BJ (cell line): ENCODE results near the gene SELENOI. TPM values are rescaled to one million over a fixed set of nuclear protein-coding genes. Genes with fewer than 3 reads are reported as not detected.
"Not testable (repeated sequence)": the region's sequence is repeated elsewhere in the genome, so short reads cannot be mapped to it uniquely, and the experiment has no call there.

Experiments used
- CTCF ChIA-PET: fragments of 350-600 bp; formaldehyde crosslinking; extraction: SDS; loops from one replicate; lab custom pipeline; 2021; ENCODE audit warnings: antibody characterized with exemption, inconsistent platforms; lab: Yijun Ruan, JAX
- POLR2A ChIA-PET: fragments of 300-600 bp; sonication (Branson Sonifier 250); formaldehyde crosslinking; extraction: SDS; loops from one replicate; lab custom pipeline; 2021; ENCODE audit warnings: antibody characterized with exemption; lab: Charles Lee
- DNase-seq: peaks from one replicate; pipeline ENCODE4 v3.0.0-alpha.2; 2011; ENCODE audit warnings: low read depth
- H3K27me3 ChIP-seq: 2 replicates; pipeline ENCODE4 v1.6.0; 2011; ENCODE audit warnings: low read length; ENCODE audit not compliant: control insufficient read depth, insufficient read depth
- H3K36me3 ChIP-seq: 2 replicates; pipeline ENCODE4 v1.5.1; 2011; ENCODE audit warnings: low read length; ENCODE audit not compliant: control insufficient read depth, insufficient read depth
- H3K4me3 ChIP-seq: 2 replicates; pipeline ENCODE4 v1.5.1; 2011; ENCODE audit warnings: low read depth, mild to moderate bottlenecking, control low read depth, low read length
- polyA plus RNA-seq: library from polyadenylated mRNA; depleted of rRNA; stranded (reverse); fragments of >200 nt; gene quantifications from 2 replicates; pipeline ENCODE4 v1.2.3, GENCODE V29; 2011
- TF ChIP-seq, protein P1 (sequence below): IDR thresholded peaks from 2 replicates; pipeline ENCODE4 v1.5.1; 2011; ENCODE audit warnings: low read depth, mild to moderate bottlenecking, control low read depth, inconsistent platforms, low read length, moderate library complexity; ENCODE audit not compliant: insufficient read depth

The SELENOI gene
- polyA plus RNA-seq, 1 experiment, result 9.5 TPM

- Histone ChIP-seq H3K36me3 (no peaks in the 10 kb centered on the region), H3K4me3 (no peak overlapping the region), H3K27me3 (no peaks in the 10 kb centered on the region)
- DNase-seq, result no peak
- TF ChIP-seq, protein P1, sequence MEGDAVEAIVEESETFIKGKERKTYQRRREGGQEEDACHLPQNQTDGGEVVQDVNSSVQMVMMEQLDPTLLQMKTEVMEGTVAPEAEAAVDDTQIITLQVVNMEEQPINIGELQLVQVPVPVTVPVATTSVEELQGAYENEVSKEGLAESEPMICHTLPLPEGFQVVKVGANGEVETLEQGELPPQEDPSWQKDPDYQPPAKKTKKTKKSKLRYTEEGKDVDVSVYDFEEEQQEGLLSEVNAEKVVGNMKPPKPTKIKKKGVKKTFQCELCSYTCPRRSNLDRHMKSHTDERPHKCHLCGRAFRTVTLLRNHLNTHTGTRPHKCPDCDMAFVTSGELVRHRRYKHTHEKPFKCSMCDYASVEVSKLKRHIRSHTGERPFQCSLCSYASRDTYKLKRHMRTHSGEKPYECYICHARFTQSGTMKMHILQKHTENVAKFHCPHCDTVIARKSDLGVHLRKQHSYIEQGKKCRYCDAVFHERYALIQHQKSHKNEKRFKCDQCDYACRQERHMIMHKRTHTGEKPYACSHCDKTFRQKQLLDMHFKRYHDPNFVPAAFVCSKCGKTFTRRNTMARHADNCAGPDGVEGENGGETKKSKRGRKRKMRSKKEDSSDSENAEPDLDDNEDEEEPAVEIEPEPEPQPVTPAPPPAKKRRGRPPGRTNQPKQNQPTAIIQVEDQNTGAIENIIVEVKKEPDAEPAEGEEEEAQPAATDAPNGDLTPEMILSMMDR, result no peak
- ChIA-PET CTCF (no interaction called here), POLR2A (interaction anchor here (0.6 to 0.7 kb wide), 2 partner anchors 12 to 15 kb away, joined by 13 to 15 read pairs; no protein-coding TSS in a partner anchor)
Observed at GRCh38 chr2:26349690-26350089, 3.7 kb downstream of the SELENOI start.

DNA sequence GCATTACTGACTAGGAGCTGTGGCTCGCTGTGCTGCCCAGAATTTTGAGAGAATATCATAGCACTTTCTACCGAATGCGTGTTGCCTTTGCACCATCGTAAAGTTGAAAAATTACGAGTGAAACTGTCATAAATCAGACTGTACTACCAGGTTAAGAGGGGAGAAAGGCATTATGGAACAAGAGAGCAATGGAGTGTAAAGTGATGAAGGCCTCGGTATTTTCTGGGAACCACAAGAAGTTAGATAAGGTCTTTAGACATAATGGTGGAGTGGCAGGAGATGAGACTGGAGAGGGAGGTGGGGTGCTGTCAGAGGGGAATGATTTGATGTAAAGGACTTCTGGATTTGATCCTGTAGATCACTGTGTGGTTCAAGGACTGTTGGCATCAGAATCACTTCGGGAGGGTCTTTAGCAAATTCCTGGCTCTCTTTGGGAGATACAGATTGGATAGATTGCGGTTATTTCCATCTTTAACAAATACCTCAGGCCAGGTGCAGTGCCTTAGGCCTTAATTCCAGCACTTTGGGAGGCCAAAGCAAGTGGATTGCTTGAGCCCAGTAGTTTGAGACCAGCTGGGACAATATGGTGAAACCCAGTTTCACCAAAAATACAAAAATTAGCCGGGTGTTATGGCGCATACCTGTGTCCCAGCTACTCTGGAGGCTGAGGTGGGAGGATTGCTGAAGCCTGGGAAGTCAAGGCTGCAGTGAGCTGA lies 5.6 kb downstream of the SELENOI start:
- no peak for DNase-seq
- Histone ChIP-seq H3K36me3 (no peaks in the 10 kb centered on the region), H3K27me3 (no peaks in the 10 kb centered on the region), H3K4me3 (no peak overlapping the region)
- POLR2A ChIA-PET, result no interaction called here
- CTCF ChIA-PET, result no interaction called here
- TF ChIP-seq, protein P1, result no peak

DNA sequence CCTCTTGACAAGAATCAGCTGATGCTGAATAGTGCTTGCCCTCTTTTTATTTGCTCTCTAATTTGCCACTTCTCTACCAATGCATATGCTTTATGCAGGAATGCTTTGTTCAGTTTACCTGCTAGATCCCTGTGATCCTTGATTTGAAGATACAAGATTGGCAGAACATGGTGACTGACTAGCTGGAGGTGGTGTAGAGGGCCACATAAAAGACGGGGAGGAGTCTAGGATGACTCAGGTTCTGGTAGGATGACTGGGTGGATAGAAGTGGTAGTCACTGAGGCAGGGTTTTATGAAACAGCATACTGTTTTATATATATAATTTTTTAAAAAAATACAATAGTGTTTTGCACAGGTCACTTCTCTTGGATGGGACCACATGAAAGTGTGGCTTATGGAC lies 6.9 kb downstream of the SELENOI start:
- no peaks in the 10 kb centered on the region for H3K36me3 ChIP-seq
- ChIA-PET POLR2A (no interaction called here), CTCF (interaction anchor here (1.6 kb wide), 1 partner anchor 402 kb away, joined by 3 read pairs; no protein-coding TSS in a partner anchor)
- TF ChIP-seq, protein P1, result no peak
- DNase-seq, result no peak
- no peaks in the 10 kb centered on the region for H3K27me3 ChIP-seq
- no peak overlapping the region for H3K4me3 ChIP-seq

DNA sequence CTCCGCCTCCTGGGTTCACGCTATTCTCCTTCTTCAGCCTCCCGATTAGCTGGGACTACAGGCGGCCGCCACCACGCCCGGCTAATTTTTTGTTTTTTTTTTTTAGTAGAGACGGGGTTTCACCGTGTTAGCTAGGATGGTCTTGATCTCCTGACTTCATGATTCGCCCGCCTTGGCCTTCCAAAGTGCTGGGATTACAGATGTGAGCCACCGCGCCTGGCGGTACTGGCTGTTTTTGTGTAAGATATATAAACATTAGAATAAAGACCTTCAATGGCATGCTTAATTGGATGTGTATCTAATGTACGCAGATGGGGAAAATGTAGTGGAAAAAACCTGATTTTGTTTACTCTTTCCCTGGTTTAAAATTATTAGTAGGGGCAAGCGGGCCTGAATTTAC lies 8.5 kb downstream of the SELENOI start:
- POLR2A ChIA-PET, H3K4me3 ChIP-seq, H3K36me3 ChIP-seq, H3K27me3 ChIP-seq, DNase-seq: not testable (repeated sequence)
- CTCF ChIA-PET, result interaction anchor here (1.6 kb wide), 1 partner anchor 403 kb away, joined by 3 read pairs; no protein-coding TSS in a partner anchor

DNA sequence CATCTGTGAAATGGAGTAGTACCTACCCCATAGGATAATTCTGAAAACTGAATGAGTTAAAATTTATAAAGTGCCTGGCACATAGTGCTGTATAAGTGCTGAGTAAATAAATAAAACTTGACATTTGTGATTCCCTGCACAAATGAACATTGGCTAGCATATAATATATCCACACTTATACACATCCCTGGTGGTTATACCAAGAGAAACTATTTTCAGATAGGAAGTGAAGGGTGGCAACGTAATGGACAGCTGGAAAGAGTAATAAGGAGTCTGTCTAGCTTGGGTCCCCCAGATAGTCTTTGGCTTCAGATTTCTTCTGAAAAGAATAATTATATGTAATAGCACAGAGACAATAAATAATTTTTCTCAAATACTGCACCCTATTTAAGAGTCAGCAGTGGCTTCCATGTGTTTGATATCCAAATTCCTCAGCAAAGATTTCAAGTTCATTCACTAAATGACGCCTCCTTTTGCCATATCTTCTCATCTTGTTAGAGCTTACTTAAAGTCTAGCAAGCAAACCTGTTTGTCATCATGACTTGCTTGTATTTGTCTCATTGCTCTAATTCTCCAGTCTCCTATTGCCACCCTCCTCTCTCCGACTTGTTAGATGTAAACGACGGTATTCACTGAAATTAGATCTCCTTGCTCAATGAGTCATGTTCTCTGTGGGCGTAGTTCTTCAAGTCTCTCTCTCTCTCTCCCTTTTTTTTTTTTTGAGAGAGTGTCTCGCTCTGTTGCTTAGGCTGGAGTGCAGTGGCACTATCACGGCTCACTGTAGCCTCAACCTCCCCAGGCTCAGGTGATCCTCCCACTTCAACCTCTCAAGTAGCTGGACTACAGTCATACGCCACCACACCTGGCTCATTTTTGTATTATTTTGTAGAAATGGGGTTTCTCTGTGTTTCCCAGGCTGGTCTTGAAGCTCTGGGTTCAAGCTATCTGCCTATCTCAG lies 9.4 kb downstream of the SELENOI start:
- Histone ChIP-seq H3K27me3 (no peaks in the 10 kb centered on the region), H3K4me3 (no peak overlapping the region), H3K36me3 (no peaks in the 10 kb centered on the region)
- DNase-seq, result peak; percentile 72
- TF ChIP-seq, protein P1, result no peak
- ChIA-PET CTCF (no interaction called here), POLR2A (interaction anchor here (0.5 kb wide), 1 partner anchor 858 kb away, joined by 5 read pairs; no protein-coding TSS in a partner anchor)
